Measurements from ENCODE around the gene KATNA1.

Gene KATNA1

DNA sequence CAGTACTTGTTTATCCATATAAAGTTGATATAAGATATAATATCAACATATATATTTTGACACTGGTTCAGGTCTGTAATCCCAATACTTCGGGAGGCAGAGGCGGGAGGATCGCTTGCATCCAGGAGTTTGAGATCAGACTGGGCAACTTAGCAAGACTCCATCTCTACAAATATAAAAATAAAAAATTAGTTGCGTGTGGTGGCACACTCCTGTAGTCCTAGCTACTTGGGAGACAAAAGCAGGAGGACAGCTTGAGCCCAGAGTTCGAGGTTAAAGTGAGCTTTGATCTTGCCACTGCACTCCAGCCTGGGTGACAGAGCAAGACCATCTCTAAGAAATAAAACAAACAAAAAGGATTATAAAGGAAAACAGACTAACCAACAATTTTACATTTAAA lies 8.9 kb upstream of the KATNA1 start:
- no peaks in the 10 kb centered on the region for H3K36me3 ChIP-seq (ENCODE audit: control insufficient read depth, insufficient read depth, low read length)
- H3K9ac ChIP-seq (ENCODE audit: low read length): no peak overlapping the region

DNA sequence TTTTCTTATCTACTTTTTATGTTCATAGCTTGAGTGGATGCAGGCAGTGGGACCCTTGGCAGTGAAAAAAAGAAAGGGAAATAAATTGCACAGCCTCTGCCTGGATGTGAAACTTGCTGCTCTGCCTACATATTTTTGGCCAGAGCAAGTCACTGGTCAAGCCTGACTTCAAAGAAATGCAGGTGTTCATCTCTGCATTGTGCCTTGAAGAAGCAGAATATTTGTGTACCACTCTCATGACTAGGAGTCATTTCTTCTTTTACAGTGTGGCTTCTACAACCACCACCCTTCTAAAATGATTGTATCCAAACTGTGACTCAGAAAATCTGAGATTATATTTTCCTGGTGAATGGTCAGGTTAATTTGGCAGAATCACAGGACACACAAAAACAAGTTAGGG lies 2.5 kb upstream of the KATNA1 start:
- H3K9ac ChIP-seq (ENCODE audit: low read length): no peak overlapping the region
- H3K9me3 ChIP-seq (ENCODE audit: control insufficient read depth, low read length): no peaks in the 10 kb centered on the region
- no peak overlapping the region for H3K4me3 ChIP-seq (ENCODE audit: low read length)
- peaks cover 5% of the 10 kb centered on the region for H3K4me1 ChIP-seq (ENCODE audit: control insufficient read depth, insufficient read depth, low read length)
- H3K27me3 ChIP-seq (ENCODE audit: control insufficient read depth, insufficient read depth, low read length): no peaks in the 10 kb centered on the region
- no peaks in the 10 kb centered on the region for H3K36me3 ChIP-seq (ENCODE audit: control insufficient read depth, insufficient read depth, low read length)

More for the DNA sequence above, 8.9 kb upstream of the KATNA1 start:
- no peaks in the 10 kb centered on the region for H3K4me1 ChIP-seq (ENCODE audit: control insufficient read depth, insufficient read depth, low read length)
- H3K9me3 ChIP-seq (ENCODE audit: control insufficient read depth, low read length): no peaks in the 10 kb centered on the region
- H3K27me3 ChIP-seq (ENCODE audit: control insufficient read depth, insufficient read depth, low read length): no peaks in the 10 kb centered on the region
- no peak overlapping the region for H3K4me3 ChIP-seq (ENCODE audit: low read length)

DNA sequence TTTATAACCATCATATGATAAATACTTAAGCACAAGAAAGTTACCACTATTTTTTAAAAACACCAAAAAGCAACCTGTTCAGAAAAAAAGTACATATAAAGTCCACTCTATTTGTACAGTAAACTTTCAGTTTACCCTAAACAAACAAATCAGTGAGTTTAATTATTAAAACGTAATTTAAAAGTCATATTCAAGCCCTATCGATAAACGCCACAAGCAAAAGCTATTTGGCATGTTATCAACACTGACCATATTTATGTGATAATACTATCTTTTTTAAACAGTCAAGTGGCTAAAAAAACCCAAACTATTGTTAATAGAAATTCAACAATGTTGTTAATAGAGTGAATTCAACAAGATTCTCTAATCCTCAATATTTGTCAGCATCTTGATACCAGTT lies 1.9 kb downstream of the KATNA1 start:
- Histone ChIP-seq H3K4me1 (ENCODE audit: control insufficient read depth, insufficient read depth, low read length) (peaks cover 5% of the 10 kb centered on the region), H3K9ac (ENCODE audit: low read length) (no peak overlapping the region), H3K9me3 (ENCODE audit: control insufficient read depth, low read length) (no peaks in the 10 kb centered on the region), H3K27me3 (ENCODE audit: control insufficient read depth, insufficient read depth, low read length) (no peaks in the 10 kb centered on the region), H3K4me3 (ENCODE audit: low read length) (no peak overlapping the region), H3K36me3 (ENCODE audit: control insufficient read depth, insufficient read depth, low read length) (no peaks in the 10 kb centered on the region)

DNA sequence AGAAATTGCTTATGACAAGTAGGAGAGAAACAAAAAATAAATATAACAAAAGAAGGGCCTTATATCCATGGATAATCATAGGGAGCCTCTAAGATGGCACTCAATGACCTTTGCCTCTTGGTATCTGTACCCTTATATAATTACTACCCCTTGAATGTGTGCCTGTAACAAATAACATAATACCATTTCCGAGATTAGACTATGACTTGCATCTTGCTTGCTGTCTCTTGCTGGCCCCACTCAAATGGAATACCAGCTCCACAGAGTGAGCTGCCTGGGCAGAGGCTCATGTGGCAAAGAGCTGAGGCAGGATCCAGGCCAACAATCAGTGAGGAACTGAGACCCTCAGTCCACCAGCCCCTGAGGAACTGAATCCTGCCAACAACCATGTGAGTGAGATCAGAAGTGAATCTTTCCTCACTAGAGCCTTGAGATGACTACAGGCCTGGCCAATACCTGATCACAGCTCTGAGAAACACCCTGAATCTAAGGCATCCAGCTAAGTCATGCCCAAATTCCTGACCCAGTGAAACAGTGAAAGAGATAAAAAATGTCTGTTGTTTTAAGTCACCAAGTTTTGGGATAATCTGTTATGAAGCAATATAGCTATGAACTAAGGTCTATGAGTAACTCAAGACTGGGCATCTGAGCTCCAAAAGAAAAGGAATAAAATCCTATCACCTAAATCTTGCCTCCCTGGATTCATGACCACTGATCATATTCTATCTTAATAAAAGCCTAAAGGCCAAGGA lies 5.5 kb downstream of the KATNA1 start:
- Histone ChIP-seq H3K36me3 (ENCODE audit: control insufficient read depth, insufficient read depth, low read length) (no peaks in the 10 kb centered on the region), H3K4me1 (ENCODE audit: control insufficient read depth, insufficient read depth, low read length) (no peaks in the 10 kb centered on the region), H3K27me3 (ENCODE audit: control insufficient read depth, insufficient read depth, low read length) (no peaks in the 10 kb centered on the region), H3K9ac (ENCODE audit: low read length) (no peak overlapping the region), H3K9me3 (ENCODE audit: control insufficient read depth, low read length) (no peaks in the 10 kb centered on the region), H3K4me3 (ENCODE audit: low read length) (no peak overlapping the region)

DNA sequence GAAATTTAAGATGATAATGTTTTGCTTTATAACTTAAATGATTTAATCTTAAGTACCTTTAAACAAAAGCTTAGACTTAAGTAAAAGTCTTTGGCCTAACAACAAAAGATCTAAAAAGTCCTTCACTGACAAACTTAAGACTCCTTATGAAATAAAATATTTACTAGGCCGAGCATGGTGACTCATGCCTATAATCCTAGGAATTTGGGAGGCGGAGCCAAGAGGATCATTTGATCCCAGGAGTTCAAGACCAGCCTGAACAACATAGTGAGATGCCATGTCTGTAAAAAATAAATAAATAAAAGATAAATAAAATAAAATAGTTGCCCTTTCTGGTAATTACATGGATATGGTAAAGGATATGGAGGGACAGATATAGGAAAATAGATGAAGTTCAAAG lies 12.4 kb downstream of the KATNA1 start:
- Histone ChIP-seq H3K27me3 (ENCODE audit: control insufficient read depth, insufficient read depth, low read length) (no peaks in the 10 kb centered on the region), H3K9ac (ENCODE audit: low read length) (no peak overlapping the region), H3K36me3 (ENCODE audit: control insufficient read depth, insufficient read depth, low read length) (no peaks in the 10 kb centered on the region), H3K9me3 (ENCODE audit: control insufficient read depth, low read length) (no peaks in the 10 kb centered on the region), H3K4me3 (ENCODE audit: low read length) (no peak overlapping the region), H3K4me1 (ENCODE audit: control insufficient read depth, insufficient read depth, low read length) (no peaks in the 10 kb centered on the region)

DNA sequence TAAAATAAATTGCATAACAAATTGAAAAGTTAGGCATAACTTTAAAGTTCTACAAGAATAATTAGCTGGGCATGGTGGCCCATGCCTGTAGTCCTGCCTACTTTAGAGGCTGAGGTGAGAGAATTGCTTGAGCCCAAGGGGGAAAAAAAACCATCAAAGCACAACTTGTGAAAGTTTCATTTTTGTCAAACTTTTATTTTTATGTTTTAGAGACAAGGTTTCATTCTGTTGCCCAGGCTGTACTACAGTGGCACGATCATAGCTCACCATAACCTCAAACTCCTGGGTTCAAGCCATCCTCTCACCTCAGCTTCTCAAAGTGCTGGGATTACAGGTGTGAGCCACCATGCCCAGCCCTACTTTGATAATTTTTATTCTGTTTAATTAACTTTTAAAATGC lies 14.2 kb downstream of the KATNA1 start:
- Histone ChIP-seq H3K9me3 (ENCODE audit: control insufficient read depth, low read length) (no peaks in the 10 kb centered on the region), H3K27me3 (ENCODE audit: control insufficient read depth, insufficient read depth, low read length) (no peaks in the 10 kb centered on the region), H3K4me1 (ENCODE audit: control insufficient read depth, insufficient read depth, low read length) (no peaks in the 10 kb centered on the region), H3K4me3 (ENCODE audit: low read length) (no peak overlapping the region), H3K9ac (ENCODE audit: low read length) (no peak overlapping the region), H3K36me3 (ENCODE audit: control insufficient read depth, insufficient read depth, low read length) (no peaks in the 10 kb centered on the region)

DNA sequence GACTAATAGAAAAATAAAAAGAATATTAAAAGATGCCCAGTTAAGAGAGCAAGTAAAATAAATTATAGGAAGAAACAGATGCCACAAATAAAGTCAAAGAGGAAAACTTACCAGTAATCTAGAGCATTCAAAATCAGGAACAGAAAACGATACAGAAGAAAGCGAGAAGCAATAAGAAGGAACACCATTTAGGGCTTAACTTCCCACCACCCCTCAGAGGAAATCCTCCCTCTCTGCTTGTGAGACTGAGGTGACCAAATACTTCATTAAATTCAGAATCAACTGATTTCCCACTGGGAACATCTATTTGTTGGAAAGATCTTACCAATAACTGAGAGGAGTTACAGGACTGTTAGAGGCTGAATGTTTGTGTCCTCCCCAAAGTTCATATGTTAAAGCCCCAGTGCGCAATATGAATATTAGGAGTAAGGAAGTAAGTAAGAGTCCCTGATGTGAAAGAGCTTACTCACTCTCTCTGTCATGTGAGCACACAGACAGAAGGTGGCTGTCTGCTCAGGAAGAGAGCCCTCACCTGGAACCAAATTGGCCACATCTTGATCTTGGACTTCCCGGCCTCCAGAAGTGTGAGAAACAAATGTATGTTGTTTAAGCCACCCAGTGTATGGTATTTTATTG lies 19.5 kb downstream of the KATNA1 start:
- Histone ChIP-seq H3K9ac (ENCODE audit: low read length) (no peak overlapping the region), H3K4me3 (ENCODE audit: low read length) (no peak overlapping the region), H3K9me3 (ENCODE audit: control insufficient read depth, low read length) (no peaks in the 10 kb centered on the region), H3K36me3 (ENCODE audit: control insufficient read depth, insufficient read depth, low read length) (no peaks in the 10 kb centered on the region), H3K4me1 (ENCODE audit: control insufficient read depth, insufficient read depth, low read length) (no peaks in the 10 kb centered on the region), H3K27me3 (ENCODE audit: control insufficient read depth, insufficient read depth, low read length) (no peaks in the 10 kb centered on the region)

DNA sequence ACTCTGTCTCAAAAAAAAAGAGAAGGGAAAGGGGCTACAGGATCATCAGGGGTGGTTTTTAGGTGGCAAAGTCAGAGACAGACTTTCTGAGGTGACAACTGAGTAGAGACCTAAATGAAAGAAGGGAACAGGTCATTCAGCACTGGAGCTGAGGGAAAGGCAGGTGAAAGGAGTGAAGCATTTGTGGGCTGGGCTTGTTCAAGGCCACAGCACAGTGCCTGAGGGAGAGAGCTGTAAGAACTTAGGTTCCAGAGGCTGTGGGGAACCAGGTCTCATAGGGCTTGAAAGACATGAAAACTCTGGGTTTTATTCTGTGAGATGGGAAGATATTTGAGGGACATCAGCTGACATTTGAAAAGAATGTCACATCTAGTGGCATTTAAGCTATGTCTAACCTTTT lies 20.8 kb downstream of the KATNA1 start:
- no peaks in the 10 kb centered on the region for H3K4me1 ChIP-seq (ENCODE audit: control insufficient read depth, insufficient read depth, low read length)
- no peaks in the 10 kb centered on the region for H3K36me3 ChIP-seq (ENCODE audit: control insufficient read depth, insufficient read depth, low read length)
- no peaks in the 10 kb centered on the region for H3K27me3 ChIP-seq (ENCODE audit: control insufficient read depth, insufficient read depth, low read length)
- H3K9ac ChIP-seq (ENCODE audit: low read length): no peak overlapping the region
- no peak overlapping the region for H3K4me3 ChIP-seq (ENCODE audit: low read length)
- no peaks in the 10 kb centered on the region for H3K9me3 ChIP-seq (ENCODE audit: control insufficient read depth, low read length)

DNA sequence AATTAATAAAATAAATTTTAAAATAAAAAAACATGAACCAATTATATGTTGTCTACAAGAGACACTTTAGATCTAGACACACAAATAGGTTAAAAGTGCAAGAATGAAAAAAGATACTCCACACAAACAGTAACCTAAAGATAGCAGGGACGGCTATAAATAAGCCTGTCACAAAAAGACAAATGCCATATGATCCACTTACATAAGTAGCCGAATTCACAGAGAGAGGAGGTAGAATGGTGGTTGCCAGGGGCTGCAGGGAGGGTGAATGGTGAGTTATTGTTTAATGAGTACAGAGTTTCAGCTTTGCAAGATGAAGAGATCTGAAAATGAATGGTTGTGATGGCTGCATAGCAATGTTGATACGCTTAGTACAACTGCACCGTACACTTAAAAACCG lies 32.7 kb downstream of the KATNA1 start:
- H3K36me3 ChIP-seq (ENCODE audit: control insufficient read depth, insufficient read depth, low read length): no peaks in the 10 kb centered on the region
- H3K4me3 ChIP-seq (ENCODE audit: low read length): no peak overlapping the region

DNA sequence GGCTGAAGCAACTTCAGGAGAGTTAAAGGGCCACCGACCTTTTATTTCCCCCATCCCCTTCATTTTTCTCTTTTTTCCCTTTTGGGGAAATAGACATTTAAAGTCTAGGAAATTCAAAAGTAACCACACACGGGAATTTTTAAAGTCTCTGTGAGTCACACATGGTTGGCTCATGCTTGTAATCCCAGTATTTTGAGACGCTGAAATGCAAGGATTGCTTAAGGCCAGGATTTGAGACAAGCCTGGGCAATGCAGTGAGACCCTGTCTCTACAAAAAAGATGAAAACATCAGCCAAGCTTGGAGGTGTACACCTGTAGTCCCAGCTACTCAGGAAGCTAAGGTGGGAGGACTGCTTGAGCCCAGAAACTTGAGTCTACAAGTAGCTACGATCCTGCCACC lies 34.2 kb downstream of the KATNA1 start:
- Histone ChIP-seq H3K27me3 (ENCODE audit: control insufficient read depth, insufficient read depth, low read length) (no peaks in the 10 kb centered on the region), H3K9ac (ENCODE audit: low read length) (no peak overlapping the region), H3K4me1 (ENCODE audit: control insufficient read depth, insufficient read depth, low read length) (peaks cover 4% of the 10 kb centered on the region), H3K4me3 (ENCODE audit: low read length) (no peak overlapping the region), H3K9me3 (ENCODE audit: control insufficient read depth, low read length) (no peaks in the 10 kb centered on the region), H3K36me3 (ENCODE audit: control insufficient read depth, insufficient read depth, low read length) (no peaks in the 10 kb centered on the region)

More for the DNA sequence above, 32.7 kb downstream of the KATNA1 start:
- no peak overlapping the region for H3K9ac ChIP-seq (ENCODE audit: low read length)
- no peaks in the 10 kb centered on the region for H3K9me3 ChIP-seq (ENCODE audit: control insufficient read depth, low read length)
- no peaks in the 10 kb centered on the region for H3K27me3 ChIP-seq (ENCODE audit: control insufficient read depth, insufficient read depth, low read length)
- H3K4me1 ChIP-seq (ENCODE audit: control insufficient read depth, insufficient read depth, low read length): no peaks in the 10 kb centered on the region

DNA sequence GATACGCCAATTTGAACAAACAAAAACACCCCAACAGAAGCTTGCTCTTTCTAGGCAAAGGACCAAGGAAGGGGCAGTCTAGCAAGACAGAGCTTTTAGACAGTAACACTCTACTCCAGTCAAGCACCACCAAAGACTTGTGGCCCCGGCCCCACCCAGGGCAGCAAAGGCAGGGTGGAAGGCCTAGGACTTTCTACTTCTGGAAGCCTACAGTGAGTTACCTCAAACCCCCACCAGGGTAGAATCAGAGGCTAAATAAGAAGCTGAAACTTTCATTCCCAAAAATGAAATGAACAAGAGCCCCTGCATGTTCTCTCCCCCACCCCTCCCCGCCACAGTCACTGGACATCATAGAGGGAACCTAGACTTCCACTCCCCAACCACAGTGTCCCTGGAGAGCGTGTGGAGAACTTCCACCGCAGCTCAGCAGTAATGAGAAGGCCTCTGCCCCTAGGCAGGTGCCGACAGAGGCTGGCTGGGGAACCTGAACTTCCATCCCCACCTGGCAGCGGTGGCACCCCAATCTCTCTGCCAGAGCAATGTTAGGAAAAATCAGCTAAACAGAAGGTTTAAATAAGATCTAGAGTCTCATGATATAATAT lies 40.0 kb downstream of the KATNA1 start:
- Histone ChIP-seq H3K36me3 (ENCODE audit: control insufficient read depth, insufficient read depth, low read length) (no peaks in the 10 kb centered on the region), H3K9ac (ENCODE audit: low read length) (no peak overlapping the region), H3K9me3 (ENCODE audit: control insufficient read depth, low read length) (no peaks in the 10 kb centered on the region), H3K4me3 (ENCODE audit: low read length) (no peak overlapping the region), H3K27me3 (ENCODE audit: control insufficient read depth, insufficient read depth, low read length) (no peaks in the 10 kb centered on the region), H3K4me1 (ENCODE audit: control insufficient read depth, insufficient read depth, low read length) (peaks cover 9% of the 10 kb centered on the region)

DNA sequence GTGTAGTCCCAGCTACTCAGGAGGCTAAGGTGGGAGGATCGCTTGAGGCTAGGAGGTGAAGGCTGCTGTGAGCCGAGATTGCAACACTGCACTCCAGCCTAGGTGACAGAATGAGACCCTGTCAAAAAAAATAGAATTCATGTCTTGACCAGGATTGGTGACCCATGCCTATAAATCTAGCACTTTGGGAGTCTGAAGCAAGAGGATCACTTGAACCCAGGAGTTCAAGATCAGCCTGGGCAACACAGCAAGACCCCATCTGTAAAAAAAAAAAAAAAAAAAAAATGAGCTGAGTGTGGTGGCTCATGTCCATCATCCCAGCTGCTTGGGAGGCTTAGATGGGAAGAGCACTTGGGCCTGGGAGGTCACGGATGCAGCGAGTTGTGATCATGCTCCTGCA lies 48.0 kb downstream of the KATNA1 start:
- Histone ChIP-seq H3K4me3 (ENCODE audit: low read length) (no peak overlapping the region), H3K9ac (ENCODE audit: low read length) (no peak overlapping the region), H3K36me3 (ENCODE audit: control insufficient read depth, insufficient read depth, low read length) (no peaks in the 10 kb centered on the region), H3K27me3 (ENCODE audit: control insufficient read depth, insufficient read depth, low read length) (no peaks in the 10 kb centered on the region), H3K9me3 (ENCODE audit: control insufficient read depth, low read length) (no peaks in the 10 kb centered on the region), H3K4me1 (ENCODE audit: control insufficient read depth, insufficient read depth, low read length) (no peaks in the 10 kb centered on the region)

All from mucosa of stomach (tissue), 1 donor.